D721Med (cell line): ENCODE data around the gene SFN.

Source experiments
- DNase-seq: peaks from one replicate; pipeline ENCODE4 v3.0.0; 2011; ENCODE audit warnings: low spot score; ENCODE audit not compliant: insufficient read length
- FAIRE-seq: peaks from 2 replicates; lab custom pipeline; 2011; peaks lifted over from hg19 to GRCh38; lab: Jason Lieb, UNC
- CTCF ChIP-seq: IDR thresholded peaks from 2 replicates; pipeline ENCODE4 v1.5.1; 2012; ENCODE audit warnings: mild to moderate bottlenecking, control low read depth; ENCODE audit not compliant: insufficient read depth; ENCODE audit errors: missing control alignments

The SFN gene

GRCh38 chr1:26853156-26853555 is 9.8 kb upstream of the SFN start:
- DNase-seq: peak; percentile 83
- peak; percentile 80 for TF ChIP-seq CTCF
- FAIRE-seq: no peak

- FAIRE-seq (no peak), DNase-seq (no peak)
- TF ChIP-seq CTCF: no peak
Observed at GRCh38 chr1:26853600-26853999, 9.3 kb upstream of the SFN start.

- DNase-seq (no peak), FAIRE-seq (no peak)
- TF ChIP-seq CTCF: no peak
Observed at GRCh38 chr1:26854906-26855305, 8.0 kb upstream of the SFN start.

- DNase-seq (no peak), FAIRE-seq (no peak)
- no peak for TF ChIP-seq CTCF
Observed at GRCh38 chr1:26855636-26856035, 7.3 kb upstream of the SFN start.

- no peak for FAIRE-seq
- no peak for TF ChIP-seq CTCF
- no peak for DNase-seq
Observed at GRCh38 chr1:26856181-26856580, 6.8 kb upstream of the SFN start.

- DNase-seq (no peak), FAIRE-seq (no peak)
- TF ChIP-seq CTCF: no peak
Observed at GRCh38 chr1:26856604-26857469, 6.1 kb upstream of the SFN start.

GRCh38 chr1:26857473-26858060 is 5.4 kb upstream of the SFN start:
- DNase-seq (no peak), FAIRE-seq (no peak)
- no peak for TF ChIP-seq CTCF
